DND-41 (cell line): ENCODE measurements around the gene BIRC7.

ENCODE experiments used
- ATAC-seq: fragments of 200-7000 bp; cut with Tn5 transposase; 3 replicates; pipeline ENCODE4 v1.9.1; 2021; ENCODE audit warnings: low read depth; ENCODE audit not compliant: insufficient read depth
- DNase-seq: peaks from one replicate; pipeline ENCODE4 v3.0.0-alpha.2; 2020
- H2AFZ ChIP-seq: 2 replicates; pipeline ENCODE4 v1.6.0; 2012; ENCODE audit warnings: low read depth, low read length
- H3K27ac ChIP-seq: 2 replicates; pipeline ENCODE4 v1.5.1; 2012; ENCODE audit warnings: low read length, inconsistent platforms
- H3K27me3 ChIP-seq: fragments of 200-600 bp; sonication (generic); 2 replicates; pipeline ENCODE4 v1.6.0; 2012; ENCODE audit warnings: low read length, mild to moderate bottlenecking, inconsistent platforms; ENCODE audit not compliant: insufficient read depth, poor library complexity
- H3K36me3 ChIP-seq: 2 replicates; pipeline ENCODE4 v1.5.1; 2012; ENCODE audit warnings: low read length, inconsistent platforms; ENCODE audit not compliant: insufficient read depth
- H3K4me1 ChIP-seq: 2 replicates; pipeline ENCODE4 v1.5.1; 2012; ENCODE audit warnings: mild to moderate bottlenecking, low read length; ENCODE audit not compliant: insufficient read depth
- H3K4me2 ChIP-seq: 2 replicates; pipeline ENCODE4 v1.6.0; 2012; ENCODE audit warnings: mild to moderate bottlenecking, moderate library complexity, low read length, inconsistent platforms; ENCODE audit not compliant: insufficient read depth
- H3K4me3 ChIP-seq, 2 experiments: fragments of 200-600 bp in 1 of 2; shearing (Covaris generic) in 1 of 2; 2 replicates each; pipeline ENCODE4 v1.5.1; 2012 to 2016; ENCODE audit warnings: inconsistent platforms in 2 of 2, low read length in 2 of 2, mild to moderate bottlenecking in 2 of 2, low read depth in 1 of 2, moderate library complexity in 1 of 2
- H3K79me2 ChIP-seq: 2 replicates; pipeline ENCODE4 v1.6.0; 2012; ENCODE audit warnings: low read length, inconsistent platforms; ENCODE audit not compliant: insufficient read depth
- H3K9ac ChIP-seq: 2 replicates; pipeline ENCODE4 v1.6.0; 2012; ENCODE audit warnings: low read depth, mild to moderate bottlenecking, inconsistent platforms, low read length, moderate library complexity
- H3K9me3 ChIP-seq: 2 replicates; pipeline ENCODE4 v1.5.1; 2012; ENCODE audit warnings: low read length, moderate library complexity, mild to moderate bottlenecking, inconsistent platforms; ENCODE audit not compliant: insufficient read depth, severe bottlenecking
- H4K20me1 ChIP-seq: 2 replicates; pipeline ENCODE4 v1.6.0; 2012; ENCODE audit warnings: low read length; ENCODE audit not compliant: insufficient read depth
- CTCF ChIP-seq: IDR thresholded peaks from 2 replicates; pipeline ENCODE4 v1.5.1; 2012; ENCODE audit warnings: borderline replicate concordance, low read length, moderate library complexity, mild to moderate bottlenecking; ENCODE audit not compliant: poor library complexity, severe bottlenecking; ENCODE audit errors: extremely low read depth
- EZH2 ChIP-seq: IDR thresholded peaks from 3 replicates; pipeline ENCODE4 v1.6.1; 2012; ENCODE audit warnings: borderline replicate concordance, low read depth, mild to moderate bottlenecking, moderate library complexity, low read length, inconsistent platforms; ENCODE audit not compliant: severe bottlenecking

The BIRC7 gene

GRCh38 chr20:63276956-63277355 is 41.3 kb downstream of the BIRC7 start:
- no peak for ATAC-seq
- H3K27ac ChIP-seq = no peak overlapping the region
- no peak for TF ChIP-seq EZH2
- no peak for TF ChIP-seq CTCF
- H3K36me3 ChIP-seq = peaks cover 68% of the 10 kb centered on the region
- H3K4me3 ChIP-seq = no peak overlapping the region
- no peak overlapping the region for H3K4me2 ChIP-seq
- H4K20me1 ChIP-seq = peaks cover 56% of the 10 kb centered on the region
- peaks cover 27% of the 10 kb centered on the region for H3K4me1 ChIP-seq
- H3K9me3 ChIP-seq = no peaks in the 10 kb centered on the region
- H2AFZ ChIP-seq = no peak overlapping the region
- H3K79me2 ChIP-seq = peaks cover 52% of the 10 kb centered on the region
- H3K9ac ChIP-seq = no peak overlapping the region
- DNase-seq = no peak
- no peaks in the 10 kb centered on the region for H3K27me3 ChIP-seq

- no peak overlapping the region for H3K27ac ChIP-seq
- no peaks in the 10 kb centered on the region for H3K27me3 ChIP-seq
- peaks cover 56% of the 10 kb centered on the region for H4K20me1 ChIP-seq
- H3K79me2 ChIP-seq = peaks cover 51% of the 10 kb centered on the region
- no peak overlapping the region for H3K9ac ChIP-seq
- no peak overlapping the region for H3K4me2 ChIP-seq
- no peak overlapping the region for H2AFZ ChIP-seq
- no peak for DNase-seq
- no peak overlapping the region for H3K4me3 ChIP-seq
- peaks cover 75% of the 10 kb centered on the region for H3K36me3 ChIP-seq
- peaks cover 25% of the 10 kb centered on the region for H3K4me1 ChIP-seq
- TF ChIP-seq EZH2 (no peak), CTCF (no peak)
- ATAC-seq = no peak
- H3K9me3 ChIP-seq = no peaks in the 10 kb centered on the region
Observed at GRCh38 chr20:63277466-63278272, 42.0 kb downstream of the BIRC7 start.

GRCh38 chr20:63278661-63279060 is 43.0 kb downstream of the BIRC7 start:
- no peak overlapping the region for H2AFZ ChIP-seq
- no peaks in the 10 kb centered on the region for H3K27me3 ChIP-seq
- DNase-seq = no peak
- H3K4me1 ChIP-seq = peaks cover 27% of the 10 kb centered on the region
- no peaks in the 10 kb centered on the region for H3K9me3 ChIP-seq
- H3K79me2 ChIP-seq = peaks cover 41% of the 10 kb centered on the region
- ATAC-seq = no peak
- H4K20me1 ChIP-seq = peaks cover 49% of the 10 kb centered on the region
- no peak overlapping the region for H3K27ac ChIP-seq
- no peak overlapping the region for H3K4me2 ChIP-seq
- H3K36me3 ChIP-seq = peaks cover 85% of the 10 kb centered on the region
- TF ChIP-seq EZH2 (no peak), CTCF (peak; percentile 25)
- H3K9ac ChIP-seq = no peak overlapping the region
- H3K4me3 ChIP-seq = no peak overlapping the region
